GM10266 (cell line): ENCODE results near the gene PAK1IP1.

Source experiments
- DNase-seq: peaks from one replicate; pipeline ENCODE4 v3.0.0; 2012; ENCODE audit errors: extremely low spot score
- TF ChIP-seq, protein P1 (sequence below): IDR thresholded peaks from 2 replicates; pipeline ENCODE4 v1.5.1; 2012; ENCODE audit warnings: mild to moderate bottlenecking, low read depth; ENCODE audit not compliant: control insufficient read depth, insufficient read depth; ENCODE audit errors: missing control alignments

The PAK1IP1 gene

DNA sequence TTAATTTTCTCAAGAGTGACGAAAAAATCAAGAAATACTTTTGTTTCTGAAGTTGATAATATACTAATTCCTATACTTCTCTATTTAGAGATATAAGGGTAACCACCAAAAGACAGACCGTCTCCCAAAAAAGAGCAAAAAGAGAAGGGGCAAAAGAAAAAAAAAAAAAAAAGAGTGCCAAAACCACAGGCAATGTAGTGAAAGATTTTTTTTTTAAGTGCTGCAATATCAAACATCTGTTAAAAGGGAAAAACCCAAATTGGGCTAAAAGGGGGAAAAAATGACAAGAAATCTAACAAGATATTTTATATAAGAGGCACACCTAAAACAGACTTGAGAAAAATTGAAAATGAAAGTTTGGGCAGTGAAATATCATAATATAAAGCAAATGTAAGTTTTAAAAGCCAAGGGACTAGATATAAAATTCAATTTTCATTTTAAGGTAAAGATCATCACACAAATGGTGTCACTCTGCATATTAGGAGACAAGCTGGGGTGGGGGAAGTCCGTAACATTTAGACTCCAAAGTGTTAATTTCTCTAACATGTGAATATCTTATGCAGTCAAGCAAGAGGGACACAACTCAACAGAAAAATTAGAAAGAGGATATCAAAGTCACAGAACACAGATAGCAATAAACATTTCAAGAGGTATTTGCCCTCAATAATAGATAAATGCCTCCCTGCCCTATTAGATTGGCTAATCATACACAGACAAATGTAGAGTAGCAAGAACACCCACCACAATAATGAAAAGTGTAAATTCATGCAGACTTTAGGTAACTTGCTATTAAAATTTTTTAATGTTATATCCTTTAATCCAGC lies 9.5 kb upstream of the PAK1IP1 start:
- TF ChIP-seq, protein P1, sequence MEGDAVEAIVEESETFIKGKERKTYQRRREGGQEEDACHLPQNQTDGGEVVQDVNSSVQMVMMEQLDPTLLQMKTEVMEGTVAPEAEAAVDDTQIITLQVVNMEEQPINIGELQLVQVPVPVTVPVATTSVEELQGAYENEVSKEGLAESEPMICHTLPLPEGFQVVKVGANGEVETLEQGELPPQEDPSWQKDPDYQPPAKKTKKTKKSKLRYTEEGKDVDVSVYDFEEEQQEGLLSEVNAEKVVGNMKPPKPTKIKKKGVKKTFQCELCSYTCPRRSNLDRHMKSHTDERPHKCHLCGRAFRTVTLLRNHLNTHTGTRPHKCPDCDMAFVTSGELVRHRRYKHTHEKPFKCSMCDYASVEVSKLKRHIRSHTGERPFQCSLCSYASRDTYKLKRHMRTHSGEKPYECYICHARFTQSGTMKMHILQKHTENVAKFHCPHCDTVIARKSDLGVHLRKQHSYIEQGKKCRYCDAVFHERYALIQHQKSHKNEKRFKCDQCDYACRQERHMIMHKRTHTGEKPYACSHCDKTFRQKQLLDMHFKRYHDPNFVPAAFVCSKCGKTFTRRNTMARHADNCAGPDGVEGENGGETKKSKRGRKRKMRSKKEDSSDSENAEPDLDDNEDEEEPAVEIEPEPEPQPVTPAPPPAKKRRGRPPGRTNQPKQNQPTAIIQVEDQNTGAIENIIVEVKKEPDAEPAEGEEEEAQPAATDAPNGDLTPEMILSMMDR = no peak
- no peak for DNase-seq

DNA sequence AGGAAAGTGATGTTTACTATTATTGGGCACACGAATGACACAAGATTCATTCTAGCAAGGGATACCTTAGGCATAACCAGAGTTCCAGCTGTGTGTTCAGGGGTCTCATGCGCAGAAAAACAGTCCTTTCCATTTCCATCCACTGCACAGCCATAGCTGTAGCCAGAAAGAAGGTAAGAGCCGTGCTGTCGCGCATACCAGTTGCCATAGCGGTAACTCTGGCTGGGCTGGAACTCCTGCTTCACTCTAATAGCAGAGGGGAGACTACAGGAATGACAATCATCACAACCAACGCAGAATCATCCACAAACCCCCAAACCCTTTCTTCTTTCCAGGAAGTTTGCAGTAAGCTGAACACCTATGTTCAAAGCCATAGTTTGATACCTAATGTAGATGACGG lies 7.9 kb upstream of the PAK1IP1 start:
- TF ChIP-seq, protein P1 = no peak

DNA sequence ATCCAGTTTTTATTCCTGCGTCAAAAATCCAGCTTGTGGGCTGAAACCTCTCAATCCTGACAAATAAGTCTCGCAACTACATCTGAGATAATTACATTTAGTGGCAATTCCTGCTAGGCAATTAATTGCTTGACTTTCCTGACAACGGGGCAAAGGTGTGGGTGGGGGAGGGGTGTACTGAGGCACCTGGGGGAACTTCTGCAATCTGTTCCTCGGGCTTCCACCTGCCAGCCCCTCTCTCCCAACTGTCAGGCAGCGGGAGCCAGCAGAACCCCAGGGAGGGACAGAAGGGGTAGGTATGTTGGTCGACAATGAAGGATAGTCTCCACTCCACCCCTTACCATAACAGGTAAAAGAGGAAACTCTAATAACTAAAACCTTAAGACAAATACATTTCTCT lies 7.2 kb upstream of the PAK1IP1 start:
- DNase-seq = no peak
- TF ChIP-seq, protein P1 = no peak

More for the DNA sequence above, 7.9 kb upstream of the PAK1IP1 start:
- no peak for DNase-seq

DNA sequence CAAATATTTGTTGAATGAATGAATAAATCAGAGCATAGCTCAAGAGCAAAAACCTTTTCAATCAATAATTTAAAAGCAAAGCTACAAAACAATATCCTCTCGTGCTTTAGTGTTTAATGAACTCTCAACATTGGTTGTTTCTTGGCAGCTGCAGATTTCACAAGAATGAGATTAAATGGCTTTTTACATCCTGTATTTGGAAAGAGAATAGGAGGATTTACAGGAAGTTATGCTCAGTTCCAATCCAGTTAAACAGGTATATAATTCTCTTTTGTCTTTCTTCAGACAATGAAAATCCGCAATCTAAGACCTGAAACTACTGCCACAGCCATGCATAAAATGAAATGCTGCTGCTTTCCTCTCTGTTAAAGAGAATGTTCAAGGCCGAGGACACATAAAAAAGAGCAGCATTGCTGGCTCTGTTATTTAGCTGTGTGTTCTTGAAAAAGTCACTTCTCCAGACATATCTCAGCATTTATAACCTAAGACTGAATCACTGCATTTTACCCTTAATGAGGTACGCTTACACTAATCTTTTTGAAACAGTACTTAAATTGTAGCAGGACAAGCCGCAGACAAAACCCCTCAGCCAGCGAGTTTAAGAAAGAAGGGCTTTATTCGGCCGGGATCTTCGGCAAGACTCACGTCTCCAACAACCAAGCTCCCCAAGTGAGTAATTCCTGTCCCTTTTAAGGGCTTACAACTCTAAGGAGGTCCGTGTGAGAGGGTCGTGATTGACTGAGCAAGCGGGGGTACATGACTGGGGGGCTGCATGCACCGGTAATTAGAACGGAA lies 3.9 kb upstream of the PAK1IP1 start:
- no peak for DNase-seq
- TF ChIP-seq, protein P1 = no peak

DNA sequence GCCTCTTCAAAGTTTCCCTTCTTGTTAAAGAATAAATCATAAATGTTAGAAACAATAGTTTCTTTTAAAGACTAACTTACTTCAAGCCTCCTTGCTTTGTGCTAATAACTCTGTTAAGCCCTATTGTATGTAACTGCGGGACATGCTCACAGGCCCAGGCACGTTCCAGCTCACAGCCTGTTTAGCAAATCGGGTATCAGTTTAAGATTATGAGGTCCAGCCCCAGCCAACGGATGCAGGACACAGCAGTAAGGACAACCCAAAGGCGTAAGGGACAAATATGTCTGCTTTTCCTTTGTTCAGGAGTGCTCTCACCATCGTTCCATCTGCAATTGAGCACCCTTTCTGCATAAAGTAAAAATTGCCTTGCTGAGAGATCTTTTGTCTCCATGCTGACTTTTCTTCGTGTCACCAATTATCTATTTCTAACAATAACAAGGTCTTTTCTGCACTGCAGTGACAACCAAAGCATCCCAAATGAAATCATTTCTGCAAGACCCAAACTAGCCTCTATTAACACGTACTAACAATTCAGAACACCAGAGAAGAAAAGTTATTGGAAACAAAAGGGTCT lies 1.7 kb upstream of the PAK1IP1 start:
- TF ChIP-seq, protein P1 = no peak
- no peak for DNase-seq

DNA sequence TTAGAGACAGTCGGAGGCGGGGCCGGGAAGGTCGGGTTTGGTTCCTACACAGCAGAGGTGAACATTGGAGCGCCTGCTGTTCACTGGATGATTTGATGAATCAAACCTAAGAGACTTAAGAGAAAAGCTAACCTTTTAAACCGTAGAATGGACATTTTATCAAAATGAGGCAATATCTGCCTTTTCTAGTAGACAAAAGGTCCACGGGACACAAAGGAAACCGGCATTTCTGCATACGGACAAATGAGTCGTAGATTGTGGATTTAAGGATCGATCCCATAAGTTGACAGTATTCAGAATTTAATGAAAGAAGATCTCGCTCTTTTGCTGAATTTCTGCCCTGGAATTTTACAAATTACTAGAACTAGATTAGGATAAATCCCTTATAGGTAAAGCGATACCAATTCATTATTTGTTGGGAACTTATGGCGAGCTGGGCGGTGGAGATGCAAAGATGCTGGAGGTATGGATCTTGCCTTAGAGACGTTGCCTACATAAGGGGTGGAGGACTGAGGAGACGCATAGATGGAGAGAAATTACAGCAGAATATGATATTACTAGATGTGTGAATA lies 400 bp downstream of the PAK1IP1 start:
- TF ChIP-seq, protein P1 = no peak
- no peak for DNase-seq
